ENCODE measurements around the gene SLC35F3. TPM values are rescaled to one million over a fixed set of nuclear protein-coding genes. Genes with fewer than 3 reads are reported as not detected.

Gene SLC35F3
- total and polyA plus RNA-seq, 9 of the 15 experiments (the other 6 are each of a cell fraction or from before 2014, with no cell fraction given), result 0.04 to 0.07 (median 0.04) TPM; not detected in 6

GRCh38 chr1:234368320-234369032 is 464.0 kb downstream of the SLC35F3 start (continued):
- TF ChIP-seq, protein P1, sequence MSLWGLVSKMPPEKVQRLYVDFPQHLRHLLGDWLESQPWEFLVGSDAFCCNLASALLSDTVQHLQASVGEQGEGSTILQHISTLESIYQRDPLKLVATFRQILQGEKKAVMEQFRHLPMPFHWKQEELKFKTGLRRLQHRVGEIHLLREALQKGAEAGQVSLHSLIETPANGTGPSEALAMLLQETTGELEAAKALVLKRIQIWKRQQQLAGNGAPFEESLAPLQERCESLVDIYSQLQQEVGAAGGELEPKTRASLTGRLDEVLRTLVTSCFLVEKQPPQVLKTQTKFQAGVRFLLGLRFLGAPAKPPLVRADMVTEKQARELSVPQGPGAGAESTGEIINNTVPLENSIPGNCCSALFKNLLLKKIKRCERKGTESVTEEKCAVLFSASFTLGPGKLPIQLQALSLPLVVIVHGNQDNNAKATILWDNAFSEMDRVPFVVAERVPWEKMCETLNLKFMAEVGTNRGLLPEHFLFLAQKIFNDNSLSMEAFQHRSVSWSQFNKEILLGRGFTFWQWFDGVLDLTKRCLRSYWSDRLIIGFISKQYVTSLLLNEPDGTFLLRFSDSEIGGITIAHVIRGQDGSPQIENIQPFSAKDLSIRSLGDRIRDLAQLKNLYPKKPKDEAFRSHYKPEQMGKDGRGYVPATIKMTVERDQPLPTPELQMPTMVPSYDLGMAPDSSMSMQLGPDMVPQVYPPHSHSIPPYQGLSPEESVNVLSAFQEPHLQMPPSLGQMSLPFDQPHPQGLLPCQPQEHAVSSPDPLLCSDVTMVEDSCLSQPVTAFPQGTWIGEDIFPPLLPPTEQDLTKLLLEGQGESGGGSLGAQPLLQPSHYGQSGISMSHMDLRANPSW (CRISPR knock-in tag; IDR thresholded peaks at IDR 0.05), result 0 out of 2 replicates have a peak, but pooled peaks have one; percentile 55
- TF ChIP-seq SRF (CRISPR knock-in tag; IDR thresholded peaks at IDR 0.05) (no peak), CREB5 (CRISPR knock-in tag; IDR thresholded peaks at IDR 0.05) (no peak), RAD21 (CRISPR knock-in tag; conservative IDR thresholded peaks at IDR 0.05 in 1 of 2, IDR thresholded peaks at IDR 0.05 in 1 of 2) (peak; percentile 47 to 62), POLR2AphosphoS2 (IDR thresholded peaks at IDR 0.05; ENCODE audit: low read length) (no peak), NR2C2 (CRISPR knock-in tag; IDR thresholded peaks at IDR 0.05) (no peak), NR2C2 (tag; IDR thresholded peaks at IDR 0.05) (no peak), ARNT (IDR thresholded peaks at IDR 0.05) (no peak), PHB2 (IDR thresholded peaks at IDR 0.05; ENCODE audit: low read depth) (0 out of 2 replicates have a peak, but pooled peaks have one; percentile 18), HINFP (tag; conservative IDR thresholded peaks at IDR 0.05; ENCODE audit: low read depth) (no peak), MEF2D (tag; conservative IDR thresholded peaks at IDR 0.05; ENCODE audit: low read depth) (0 out of 2 replicates have a peak, but pooled peaks have one; percentile 43), POLR3A (IDR thresholded peaks at IDR 0.05; ENCODE audit: borderline replicate concordance, extremely low read depth, insufficient read depth, insufficient read length) (no peak), ZNF232 (CRISPR knock-in tag; IDR thresholded peaks at IDR 0.05) (no peak), MEF2A (IDR thresholded peaks at IDR 0.05; ENCODE audit: control insufficient read depth, low read depth, low read length) (no peak), MYBL2 (IDR thresholded peaks at IDR 0.05; ENCODE audit: low read depth) (no peak), MYBL2 (CRISPR knock-in tag; IDR thresholded peaks at IDR 0.05; ENCODE audit: borderline replicate concordance) (no peak), MIER1 (IDR thresholded peaks at IDR 0.05; ENCODE audit: low read depth) (no peak), NR4A1 (CRISPR knock-in tag; IDR thresholded peaks at IDR 0.05) (no peak), NR4A1 (tag; IDR thresholded peaks at IDR 0.05) (no peak), RBM25 (IDR thresholded peaks at IDR 0.05; ENCODE audit: low read depth, low read length, severe bottlenecking) (no peak), HSF4 (CRISPR knock-in tag; IDR thresholded peaks at IDR 0.05; ENCODE audit: borderline replicate concordance) (no peak)
- TF ChIP-seq, protein P2, sequence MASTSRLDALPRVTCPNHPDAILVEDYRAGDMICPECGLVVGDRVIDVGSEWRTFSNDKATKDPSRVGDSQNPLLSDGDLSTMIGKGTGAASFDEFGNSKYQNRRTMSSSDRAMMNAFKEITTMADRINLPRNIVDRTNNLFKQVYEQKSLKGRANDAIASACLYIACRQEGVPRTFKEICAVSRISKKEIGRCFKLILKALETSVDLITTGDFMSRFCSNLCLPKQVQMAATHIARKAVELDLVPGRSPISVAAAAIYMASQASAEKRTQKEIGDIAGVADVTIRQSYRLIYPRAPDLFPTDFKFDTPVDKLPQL (IDR thresholded peaks at IDR 0.05; ENCODE audit: extremely low read depth, insufficient read length), result no peak

Measured in K562 (cell line).